UCSD-AML1 (cell line): ENCODE measurements around the gene TLE4.
"Not testable (repeated sequence)": the region's sequence is repeated elsewhere in the genome, so short reads cannot be mapped to it uniquely, and the experiment has no call there.

Experiments
- DNase-seq: peaks from one replicate; lab custom pipeline; 2025; ENCODE audit not compliant: unreplicated experiment; lab: John Stamatoyannopoulos, UW

The TLE4 gene

GRCh38 chr9:79598562-79599345 is 27.0 kb downstream of the TLE4 start:
- no peak for DNase-seq

DNA sequence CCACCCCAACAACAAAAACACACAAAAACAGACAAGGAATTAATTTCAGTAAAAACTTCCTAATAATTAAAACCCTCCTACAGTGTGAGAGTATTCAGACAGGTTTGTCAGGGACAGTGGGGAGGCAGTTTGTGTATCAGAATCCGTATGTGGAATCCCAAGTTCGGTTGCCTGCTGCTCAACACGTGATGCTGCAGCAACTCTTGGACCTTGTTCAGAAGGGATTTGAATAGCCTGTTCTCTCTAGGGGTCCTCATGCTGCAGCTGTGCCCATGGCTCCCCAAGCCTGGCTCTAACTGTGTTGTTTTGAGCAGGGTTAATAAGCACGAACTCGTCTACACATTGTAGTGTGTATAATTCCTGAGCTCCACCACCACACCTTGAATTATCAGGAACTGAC is 28.7 kb downstream of the TLE4 start:
- no peak for DNase-seq

DNA sequence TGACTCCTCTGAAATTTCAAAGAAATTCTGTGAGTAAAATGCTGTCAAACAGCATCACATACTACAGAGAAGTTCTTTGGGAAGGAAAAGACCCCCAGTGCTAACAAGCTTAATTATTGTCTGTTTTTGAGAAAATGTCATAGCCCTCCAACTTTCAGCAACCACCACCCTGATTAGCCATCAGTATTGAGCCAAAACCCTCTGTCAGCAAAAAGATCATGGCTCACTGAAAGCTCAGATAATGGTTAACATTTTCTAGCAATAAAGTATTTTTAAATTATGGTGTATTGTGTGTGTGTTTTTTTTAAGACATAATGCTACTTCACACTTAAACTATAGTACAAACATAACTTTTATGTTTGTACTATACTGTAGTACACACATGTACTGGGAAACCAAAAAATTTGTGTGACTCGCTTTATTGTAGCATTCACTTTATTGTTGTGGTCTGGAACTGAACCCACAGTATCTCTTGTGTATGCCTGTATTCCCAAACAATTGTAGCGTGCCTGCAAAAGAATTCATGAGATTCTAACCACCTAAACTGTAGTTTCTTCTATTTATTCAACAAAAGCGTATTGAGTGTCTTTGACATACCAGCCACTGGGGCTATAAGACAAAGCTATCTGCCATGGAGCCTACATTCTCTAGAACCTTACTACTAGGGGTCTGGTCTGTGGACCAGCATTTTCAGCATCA is 31.6 kb downstream of the TLE4 start:
- DNase-seq, result no peak

DNA sequence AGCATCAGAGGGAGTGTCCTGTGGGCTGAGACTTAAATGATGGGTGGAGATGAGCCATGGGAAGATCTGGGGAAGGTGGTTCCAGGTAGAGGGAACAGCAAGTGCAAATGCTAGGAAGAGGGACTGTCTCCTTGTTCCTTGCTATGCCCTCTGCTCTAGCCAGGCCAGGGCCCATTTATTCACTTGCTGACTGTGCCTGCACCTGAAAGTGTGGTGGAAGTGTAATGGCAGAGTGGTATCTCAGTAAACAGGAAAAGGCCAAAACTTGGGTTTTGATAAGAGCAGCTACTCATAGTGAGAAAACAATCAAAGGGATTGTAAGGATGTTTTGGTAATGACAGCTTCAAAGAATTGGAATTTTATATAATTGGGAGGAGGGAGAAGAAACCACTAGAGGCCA is 32.4 kb downstream of the TLE4 start:
- no peak for DNase-seq

GRCh38 chr9:79604921-79605562 is 33.3 kb downstream of the TLE4 start:
- DNase-seq, result no peak

DNA sequence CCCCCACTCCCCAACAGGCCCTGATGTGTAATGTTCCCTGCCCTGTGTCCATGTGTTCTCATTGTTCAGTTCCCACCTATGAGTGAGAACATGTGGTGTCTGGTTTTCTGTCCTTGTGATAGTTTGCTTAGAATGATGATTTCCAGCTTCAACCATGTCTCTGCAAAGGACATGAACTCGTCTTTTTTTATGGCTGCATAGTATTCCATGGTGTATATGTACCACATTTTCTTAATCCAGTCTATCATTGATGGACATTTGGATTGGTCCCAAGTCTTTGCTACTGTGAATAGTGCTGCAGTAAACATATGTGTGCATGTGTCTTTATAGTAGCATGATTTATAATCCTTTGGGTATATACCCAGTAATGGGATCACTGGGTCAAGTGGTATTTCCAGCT is 34.8 kb downstream of the TLE4 start:
- DNase-seq, result not testable (repeated sequence)

- no peak for DNase-seq
Observed at GRCh38 chr9:79609468-79610018, 37.8 kb downstream of the TLE4 start.

DNA sequence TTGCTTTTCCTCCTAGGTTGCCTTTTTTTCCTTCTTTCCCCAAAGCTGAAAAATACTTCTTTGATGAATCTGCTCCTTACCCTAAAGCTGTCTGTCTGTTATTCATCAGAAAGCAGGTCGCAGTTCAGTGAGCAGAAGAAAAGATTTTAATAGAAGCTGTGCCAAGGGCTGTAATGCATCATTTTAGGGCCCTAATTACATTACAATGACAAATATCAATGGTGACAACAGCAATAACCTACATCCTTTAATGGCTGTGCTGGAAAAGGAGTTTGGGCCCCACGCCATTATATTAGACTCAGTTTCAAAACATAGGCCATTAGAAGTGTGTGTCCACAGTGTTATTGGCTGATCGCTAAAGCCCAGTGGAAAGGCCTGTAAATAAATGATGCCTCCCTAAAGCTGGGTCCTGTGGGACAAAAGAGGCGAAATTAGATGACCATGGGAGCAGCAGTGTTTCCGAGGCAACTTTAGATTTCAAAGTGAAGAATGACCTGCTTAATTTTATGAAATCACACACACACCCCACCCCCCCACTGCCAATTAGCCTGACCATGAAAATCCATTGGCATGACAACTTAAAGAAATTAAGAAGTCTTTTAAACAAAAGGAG is 38.4 kb downstream of the TLE4 start:
- DNase-seq, result no peak

DNA sequence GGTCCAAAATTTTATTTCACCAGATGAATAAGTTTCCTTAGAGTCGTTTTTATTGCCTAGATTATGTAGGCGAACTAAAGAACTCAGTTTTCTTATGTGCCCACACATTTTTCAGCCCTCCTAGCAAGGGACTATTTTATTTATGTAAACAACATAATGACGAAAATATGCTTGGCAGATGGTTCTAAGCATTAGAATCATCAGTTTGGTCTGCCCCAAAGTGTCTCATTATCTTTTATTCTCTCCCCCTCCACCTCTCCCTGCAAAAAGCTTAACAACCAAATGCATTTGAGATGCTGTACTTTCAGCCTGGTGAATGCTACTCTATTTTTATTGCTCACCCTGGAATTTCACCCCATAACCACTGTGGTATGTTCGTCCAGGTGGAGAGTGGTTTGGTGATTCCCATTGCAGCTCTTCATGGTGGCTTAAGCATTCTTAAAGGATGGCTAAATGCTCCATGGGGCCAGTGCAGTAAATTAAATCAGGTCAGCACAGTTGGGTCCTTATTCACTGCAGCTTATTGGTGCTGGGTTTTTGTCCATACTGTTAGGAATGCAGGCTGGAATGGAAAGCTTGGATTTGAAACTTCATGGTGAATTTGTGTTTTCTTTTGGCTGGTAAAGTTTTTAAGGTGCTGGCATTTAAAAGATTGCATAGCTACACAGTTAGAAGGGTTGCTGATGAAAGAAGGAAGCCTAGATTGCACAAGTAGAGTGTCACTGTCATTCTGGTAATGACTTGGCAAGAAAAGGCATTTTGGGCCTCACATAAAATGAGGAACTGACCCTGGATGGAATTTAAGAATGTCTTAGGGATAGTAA is 39.2 kb downstream of the TLE4 start:
- DNase-seq, result no peak

DNA sequence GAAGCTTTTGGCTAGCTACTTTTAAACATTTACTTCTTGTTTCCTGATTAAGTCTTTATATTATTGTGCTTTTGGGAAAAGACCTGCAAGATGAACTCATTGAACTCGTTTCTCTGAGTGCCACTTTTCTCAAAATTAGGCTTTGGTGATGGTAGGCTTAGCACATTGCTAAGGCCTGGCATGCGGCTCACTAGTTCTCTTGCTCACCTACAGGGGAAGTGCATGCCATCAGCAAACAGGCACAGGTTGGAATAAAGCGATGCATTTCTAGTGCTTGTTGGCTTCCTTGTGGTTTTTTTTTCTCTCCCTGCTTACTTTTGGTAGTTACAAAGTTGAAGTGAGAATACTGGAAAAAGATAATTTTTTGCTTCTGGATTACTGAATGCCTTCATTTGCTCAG is 41.4 kb downstream of the TLE4 start:
- no peak for DNase-seq

DNA sequence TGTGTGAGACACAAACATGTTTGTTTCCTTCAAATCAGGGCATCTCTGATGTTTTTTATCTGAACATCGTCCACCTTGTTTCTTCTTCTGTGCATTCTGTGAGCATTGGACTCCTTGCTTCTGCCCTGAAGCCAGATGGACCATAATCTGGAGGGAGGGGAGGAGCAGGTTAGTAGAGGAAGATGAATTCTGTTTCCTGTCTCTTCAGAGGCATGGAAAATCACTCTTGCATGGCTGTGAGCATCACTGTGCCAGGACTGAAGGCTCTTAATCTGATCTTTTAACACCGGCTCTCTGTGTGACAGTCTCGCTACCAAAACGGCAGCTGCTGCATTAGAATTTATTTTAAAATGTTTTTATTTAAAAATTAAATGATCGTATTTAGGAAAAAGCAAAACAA is 43.3 kb downstream of the TLE4 start:
- no peak for DNase-seq

GRCh38 chr9:79616013-79616412 is 44.2 kb downstream of the TLE4 start:
- no peak for DNase-seq

GRCh38 chr9:79616971-79617370 is 45.2 kb downstream of the TLE4 start:
- DNase-seq, result no peak

- DNase-seq, result no peak
Observed at GRCh38 chr9:79617395-79617794, 45.6 kb downstream of the TLE4 start.

DNA sequence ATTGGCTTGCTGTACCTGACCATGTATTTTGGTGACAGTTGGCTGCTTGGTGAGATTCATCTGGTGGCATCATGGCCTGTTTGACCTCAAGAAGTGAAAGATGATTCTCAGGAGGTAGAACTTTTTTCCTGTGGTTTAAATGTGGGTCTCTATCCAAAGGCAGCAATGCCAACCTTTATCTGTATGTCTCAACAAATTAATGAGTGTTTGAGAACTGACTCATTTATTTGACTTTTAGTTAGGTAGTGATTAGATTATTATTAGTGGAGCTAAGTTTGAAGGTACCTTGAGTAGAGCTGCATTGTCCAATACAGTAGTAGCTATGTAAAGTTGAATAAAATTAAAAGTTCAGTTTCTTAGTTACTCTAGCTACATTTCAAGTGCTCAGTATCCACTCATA is 48.2 kb downstream of the TLE4 start:
- DNase-seq, result no peak

DNA sequence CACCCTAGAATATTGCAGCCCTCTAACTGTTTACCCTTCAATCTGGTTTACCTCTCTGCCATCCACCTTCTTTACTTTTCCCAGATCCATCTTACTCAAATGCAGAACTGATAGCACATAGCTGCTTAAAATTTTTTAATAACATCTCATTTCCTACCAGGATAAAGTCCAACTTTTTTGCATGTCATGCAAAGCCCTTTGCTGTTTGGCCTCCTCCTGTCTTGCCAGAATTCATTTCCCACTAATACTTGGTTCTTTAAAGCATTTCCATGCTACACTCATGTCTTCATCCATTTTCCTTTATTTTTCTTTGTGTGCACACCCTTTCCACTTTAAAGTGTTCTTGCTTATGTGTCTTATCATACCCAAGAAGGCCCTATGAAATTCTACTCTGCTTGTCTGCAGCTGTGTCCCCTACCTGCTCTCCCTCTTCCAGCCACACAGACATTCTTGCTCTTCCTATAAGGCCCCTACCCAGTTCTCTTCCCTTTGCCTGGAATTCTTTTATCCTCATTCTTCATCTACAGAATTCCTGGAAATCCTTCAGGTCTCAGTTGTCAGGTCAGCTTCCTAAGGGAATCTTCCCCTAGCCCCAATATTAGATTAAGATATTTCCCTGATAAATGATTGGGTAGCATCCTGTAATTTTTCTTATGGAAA is 50.3 kb downstream of the TLE4 start:
- no peak for DNase-seq

DNA sequence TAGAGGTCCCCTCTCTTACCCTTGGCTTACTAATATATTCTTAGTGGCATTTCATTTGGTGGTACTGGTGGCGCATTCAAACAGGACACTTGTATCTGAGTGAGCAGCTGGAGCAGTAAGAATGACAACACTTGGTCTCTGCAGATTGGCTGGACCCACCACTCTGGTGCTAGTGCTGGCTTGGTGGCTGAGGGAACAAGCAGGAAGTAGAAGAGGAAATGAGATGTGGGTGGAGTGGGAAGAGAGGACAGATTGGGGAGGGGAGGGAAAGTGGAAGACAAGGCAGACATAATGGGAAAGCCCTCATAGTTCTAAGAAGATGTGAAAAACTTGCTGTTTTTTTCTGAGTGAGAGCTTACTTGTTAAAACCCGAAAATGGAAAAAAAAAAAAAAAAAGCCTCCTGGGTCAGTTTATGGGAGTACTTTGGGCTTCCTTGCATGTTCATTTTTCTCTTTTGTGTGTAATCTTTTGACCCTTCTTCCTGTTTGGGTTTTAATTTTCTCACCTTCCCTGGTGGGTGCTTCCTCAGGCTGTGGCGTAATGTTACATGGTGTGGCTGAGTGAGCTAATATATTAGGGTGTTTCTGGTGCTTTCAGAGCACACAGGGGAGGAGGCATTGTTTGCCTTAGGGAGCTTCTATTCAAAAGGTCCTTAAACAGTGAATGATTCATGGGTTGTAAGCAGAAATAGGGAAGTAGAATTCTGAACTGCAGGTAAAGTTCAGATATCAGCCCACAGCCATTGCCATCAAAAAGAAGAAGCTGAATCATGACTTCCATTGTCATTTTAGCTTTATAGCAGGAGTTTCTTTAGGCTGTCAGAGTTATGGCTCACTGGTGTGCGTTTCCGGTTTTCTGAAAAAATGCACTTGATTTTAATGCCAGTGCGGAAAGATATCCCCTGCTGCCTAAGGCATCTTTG is 52.3 kb downstream of the TLE4 start:
- peak; percentile 61 for DNase-seq

- no peak for DNase-seq
Observed at GRCh38 chr9:79629721-79630120, 58.0 kb downstream of the TLE4 start.
